ENCODE data around the gene MYL12B.
"Not testable (repeated sequence)": the region's sequence is repeated elsewhere in the genome, so short reads cannot be mapped to it uniquely, and the experiment has no call there.

The MYL12B gene

DNA sequence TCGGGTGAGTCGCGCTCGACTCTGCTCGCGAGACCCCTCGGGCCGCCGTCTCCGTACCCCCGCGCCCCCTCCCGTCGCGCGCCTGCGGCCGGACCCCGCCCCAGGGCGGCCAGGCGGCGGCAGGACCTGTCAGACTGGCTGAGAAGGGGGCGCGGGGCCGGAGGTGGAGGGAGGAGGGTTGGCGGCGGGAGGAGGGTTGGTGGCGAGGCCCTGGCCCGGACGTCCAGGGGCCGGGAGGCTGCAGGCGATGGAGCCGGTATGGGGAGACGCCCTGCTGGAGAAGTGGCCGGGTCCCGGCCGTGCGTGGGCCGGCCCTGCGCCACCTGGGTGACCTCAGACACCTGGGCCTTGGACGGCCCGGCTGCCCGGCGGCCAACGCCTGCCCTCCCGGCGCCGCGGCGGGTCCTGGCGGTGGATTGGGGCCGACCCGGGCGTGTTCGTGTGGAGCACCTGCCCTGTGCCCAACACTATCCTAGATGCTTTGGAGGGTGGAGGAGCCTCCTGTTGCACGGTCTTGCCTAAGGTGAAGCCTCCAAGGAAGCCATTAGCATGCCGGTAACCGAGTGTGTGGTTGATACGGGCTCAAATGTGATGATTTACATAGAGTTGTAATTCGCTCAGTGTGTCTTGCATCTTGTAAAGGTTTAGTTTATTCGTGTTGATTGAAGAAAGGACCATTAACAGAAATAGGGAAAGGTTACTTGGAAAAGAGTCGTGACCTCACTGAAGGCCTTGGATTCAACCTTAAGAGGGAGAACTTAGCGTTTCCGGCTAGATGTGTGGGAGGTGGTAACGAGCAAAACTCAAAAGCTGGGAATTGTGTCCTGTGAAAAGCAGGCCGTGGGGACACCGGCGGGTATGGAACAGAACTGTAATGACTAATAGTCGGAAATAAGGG lies 550 bp downstream of the MYL12B start:
- no peak for DNase-seq (ENCODE audit: low read depth in 3 of 3, low spot score in 1 of 3)

DNA sequence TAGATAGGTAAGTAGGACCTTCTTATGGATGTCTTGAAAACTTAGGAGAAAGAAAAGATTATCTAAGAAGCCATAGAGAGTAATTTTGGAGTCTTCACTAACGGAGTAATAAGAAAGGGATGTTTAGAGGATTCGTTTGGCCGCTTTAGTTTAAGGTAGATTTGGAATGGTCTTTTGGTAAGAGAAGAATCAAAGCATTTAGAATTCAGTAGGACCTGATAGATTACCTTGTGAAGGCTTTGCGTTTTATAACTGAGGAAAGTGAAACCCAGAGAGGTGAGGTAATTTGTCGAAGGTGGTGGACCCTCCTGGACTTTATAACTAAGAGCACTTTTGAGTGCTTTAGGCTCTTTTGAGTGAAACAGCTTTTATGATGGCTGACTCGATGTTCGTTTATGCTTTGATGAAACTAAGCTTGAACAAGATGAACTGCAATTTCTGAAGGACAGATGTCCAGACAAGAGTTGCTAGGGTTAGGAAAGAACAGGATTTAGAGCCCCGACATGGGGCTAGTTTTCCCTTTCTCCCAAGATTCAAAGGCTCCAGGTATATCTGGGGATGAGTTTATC lies 1.3 kb downstream of the MYL12B start:
- no peak for DNase-seq (ENCODE audit: low read depth in 3 of 3, low spot score in 1 of 3)

- DNase-seq (ENCODE audit: low read depth in 3 of 3, low spot score in 1 of 3): no peak
These were observed 2.4 kb downstream of the MYL12B start for GRCh38 chr18:3264362-3264761.

GRCh38 chr18:3265564-3266033 lies 3.7 kb downstream of the MYL12B start:
- no peak for DNase-seq (ENCODE audit: low read depth in 3 of 3, low spot score in 1 of 3)

DNA sequence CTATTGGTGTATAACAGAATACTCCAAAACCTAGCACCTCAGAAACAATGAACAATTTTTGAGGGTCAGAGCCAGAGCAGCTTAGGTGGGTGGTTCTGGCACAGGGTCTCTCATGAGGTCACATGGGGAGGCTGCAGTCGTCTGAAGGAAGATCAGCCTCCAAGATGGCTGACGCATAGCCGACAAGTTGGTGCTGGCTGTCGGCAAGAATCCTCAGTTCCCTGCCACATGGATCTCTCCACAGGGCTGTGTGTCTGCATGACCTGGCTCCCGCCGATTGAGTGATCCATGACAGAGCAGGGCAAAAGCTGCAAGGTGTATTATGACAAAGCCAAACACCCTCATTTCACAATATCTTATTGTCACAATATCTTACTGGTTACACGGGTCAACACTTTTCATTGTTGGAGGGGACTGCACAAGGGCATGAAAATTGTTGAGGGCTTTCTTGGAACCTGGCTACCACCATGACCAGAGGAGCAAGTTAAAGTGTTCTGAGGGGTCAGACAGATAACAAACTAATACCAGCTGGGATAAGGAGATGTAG lies 4.2 kb downstream of the MYL12B start:
- DNase-seq (ENCODE audit: low read depth in 3 of 3, low spot score in 1 of 3): no peak

DNA sequence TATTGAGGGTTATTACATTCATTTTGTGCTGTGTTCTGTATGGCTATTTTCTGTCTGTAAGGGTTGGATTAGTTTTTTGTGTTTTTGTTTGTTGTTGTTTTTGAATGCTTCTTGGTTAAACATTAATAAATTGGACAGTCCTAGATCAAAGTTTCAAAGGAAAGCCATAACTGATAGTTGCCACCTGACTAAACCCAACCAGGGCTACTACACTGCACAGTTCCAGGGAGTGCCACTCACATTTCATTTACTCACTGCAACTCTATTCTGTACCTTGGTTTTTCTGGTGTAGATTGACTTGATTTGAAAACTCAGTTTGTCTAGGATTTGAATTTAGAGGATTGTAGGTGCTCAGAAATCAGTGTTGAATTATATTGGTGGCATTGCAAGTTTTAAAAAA lies 6.4 kb downstream of the MYL12B start:
- DNase-seq (ENCODE audit: low read depth in 3 of 3, low spot score in 1 of 3): no peak

DNA sequence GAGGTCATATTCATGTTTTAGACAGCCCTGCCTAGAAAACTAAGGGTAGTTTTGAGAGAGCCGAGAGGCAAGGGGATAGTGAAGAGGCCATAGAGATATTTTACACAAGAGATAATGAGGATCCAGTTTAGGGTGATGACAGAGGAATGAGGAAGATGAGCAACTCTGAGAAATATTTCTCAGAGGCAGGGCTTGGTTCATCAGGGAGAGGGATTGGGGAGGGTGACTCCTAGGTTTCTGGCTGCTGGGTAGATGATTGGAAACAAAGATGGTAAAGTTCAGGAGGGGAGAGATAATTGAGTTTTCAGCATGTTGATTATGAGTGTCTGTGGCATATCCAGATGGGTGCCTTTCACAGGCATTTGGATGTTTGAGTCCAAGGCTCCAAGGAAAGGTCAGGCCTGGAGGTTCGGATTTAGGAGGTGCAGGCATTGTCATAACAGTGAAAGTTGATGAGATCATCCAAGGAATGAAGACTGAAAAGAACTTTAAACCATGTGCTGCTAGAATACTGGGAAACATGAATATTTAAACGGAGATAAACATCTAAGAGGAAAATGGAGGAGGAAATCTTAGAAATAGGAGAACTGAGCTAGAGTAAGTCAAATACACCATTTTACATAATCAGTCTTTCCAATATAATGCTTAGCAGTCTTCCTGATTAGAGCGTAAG lies 7.4 kb downstream of the MYL12B start:
- DNase-seq (ENCODE audit: low read depth in 3 of 3, low spot score in 1 of 3): no peak

- DNase-seq (ENCODE audit: low read depth in 3 of 3, low spot score in 1 of 3): no peak
These were observed 8.0 kb downstream of the MYL12B start for GRCh38 chr18:3269914-3270299.

GRCh38 chr18:3273042-3273441 lies 11.1 kb downstream of the MYL12B start:
- DNase-seq (ENCODE audit: low read depth in 3 of 3, low spot score in 1 of 3): no peak

DNA sequence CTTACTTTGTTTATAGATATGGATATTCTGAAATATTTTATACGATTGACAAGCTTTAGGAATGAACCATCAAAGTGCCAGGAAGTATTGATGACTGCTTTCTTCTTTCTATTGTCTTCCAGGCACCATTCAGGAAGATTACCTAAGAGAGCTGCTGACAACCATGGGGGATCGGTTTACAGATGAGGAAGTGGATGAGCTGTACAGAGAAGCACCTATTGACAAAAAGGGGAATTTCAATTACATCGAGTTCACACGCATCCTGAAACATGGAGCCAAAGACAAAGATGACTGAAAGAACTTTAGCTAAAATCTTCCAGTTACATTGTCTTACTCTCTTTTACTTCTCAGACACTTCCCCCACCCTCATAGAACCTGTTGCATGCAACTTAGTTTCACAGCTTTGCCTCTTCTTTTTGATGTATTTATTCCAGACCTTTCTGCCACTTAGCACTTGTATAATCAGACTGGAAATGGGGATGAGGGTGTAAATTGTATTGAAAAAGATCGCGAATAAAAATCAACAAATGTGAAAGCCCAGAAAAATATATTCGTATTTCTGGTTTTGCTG lies 15.8 kb downstream of the MYL12B start:
- not testable (repeated sequence) for DNase-seq (ENCODE audit: low read depth in 3 of 3, low spot score in 1 of 3)

- no peak for DNase-seq (ENCODE audit: low read depth in 3 of 3, low spot score in 1 of 3)
These were observed 17.6 kb downstream of the MYL12B start for GRCh38 chr18:3279201-3280185.

DNA sequence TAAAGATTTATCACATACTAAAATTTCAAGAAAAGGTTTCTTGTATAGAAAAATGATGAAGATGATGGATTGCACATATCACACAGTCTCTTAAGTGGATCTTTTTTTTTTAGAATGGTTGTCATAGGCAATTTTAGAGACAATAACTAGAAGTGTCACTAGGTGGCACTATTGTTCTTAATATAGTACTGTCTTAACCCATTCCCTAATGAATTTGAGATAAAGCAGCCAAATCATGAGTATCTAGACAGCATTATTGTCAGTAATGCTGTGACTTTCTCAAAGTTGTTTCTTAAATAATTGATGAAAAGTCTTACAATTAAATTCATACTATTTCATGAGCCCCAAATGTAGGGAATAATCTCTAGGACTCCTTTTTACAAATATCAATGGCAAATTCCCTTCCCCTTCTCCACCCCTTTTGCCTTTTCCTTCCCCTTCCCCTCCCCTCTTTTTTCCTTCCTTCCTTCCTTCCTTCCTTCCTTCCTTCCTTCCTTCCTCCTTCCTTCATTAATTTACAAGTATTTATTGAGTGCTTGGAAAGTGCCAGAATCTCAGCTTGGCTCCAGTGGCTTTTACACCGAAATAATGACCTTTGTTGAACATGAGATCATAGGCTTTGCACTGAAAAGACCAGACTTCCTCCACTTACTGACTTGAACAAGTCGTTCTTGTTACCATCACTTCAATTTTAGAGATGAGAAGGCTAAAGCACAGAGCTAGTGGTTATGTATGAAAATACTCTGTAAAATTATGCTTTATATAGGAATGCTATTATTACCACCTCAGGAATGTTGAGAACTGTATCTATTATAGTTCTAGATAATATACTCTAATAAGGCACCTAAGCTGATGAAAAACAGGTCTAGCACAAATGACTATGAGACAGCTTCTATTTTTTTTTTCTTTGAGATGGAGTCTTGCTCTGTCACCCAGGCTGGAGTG lies 19.8 kb downstream of the MYL12B start:
- no peak for DNase-seq (ENCODE audit: low read depth in 3 of 3, low spot score in 1 of 3)

DNA sequence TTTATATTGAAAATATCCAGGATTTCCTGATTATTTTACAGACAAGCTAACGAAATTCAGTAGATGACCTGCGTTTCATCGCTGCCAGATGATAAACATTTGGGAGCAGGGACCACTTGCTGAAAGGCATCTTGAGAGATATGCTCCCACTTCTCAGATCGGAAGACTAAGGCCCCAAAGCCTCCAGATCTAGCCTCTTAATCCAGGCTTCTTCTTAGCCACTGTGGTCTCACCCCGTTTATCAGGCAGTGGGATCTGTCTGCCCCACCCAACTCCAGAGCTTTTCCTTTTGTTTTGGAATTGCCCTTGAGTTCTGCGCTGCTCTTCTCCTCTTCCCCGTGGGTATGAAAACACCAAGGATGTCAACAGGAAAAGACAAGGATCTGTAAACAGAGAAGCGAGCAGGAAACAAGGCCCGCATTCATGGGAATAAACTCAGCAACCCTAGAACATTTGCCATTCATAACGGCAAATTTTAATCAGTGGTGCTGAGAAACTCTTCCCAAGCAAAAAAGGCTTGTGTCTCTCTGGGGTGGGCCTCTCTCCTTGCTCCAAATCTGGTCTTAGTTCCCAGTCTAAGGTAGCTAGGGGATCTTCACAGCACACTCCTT lies 21.4 kb downstream of the MYL12B start:
- no peak for DNase-seq (ENCODE audit: low read depth in 3 of 3, low spot score in 1 of 3)

DNA sequence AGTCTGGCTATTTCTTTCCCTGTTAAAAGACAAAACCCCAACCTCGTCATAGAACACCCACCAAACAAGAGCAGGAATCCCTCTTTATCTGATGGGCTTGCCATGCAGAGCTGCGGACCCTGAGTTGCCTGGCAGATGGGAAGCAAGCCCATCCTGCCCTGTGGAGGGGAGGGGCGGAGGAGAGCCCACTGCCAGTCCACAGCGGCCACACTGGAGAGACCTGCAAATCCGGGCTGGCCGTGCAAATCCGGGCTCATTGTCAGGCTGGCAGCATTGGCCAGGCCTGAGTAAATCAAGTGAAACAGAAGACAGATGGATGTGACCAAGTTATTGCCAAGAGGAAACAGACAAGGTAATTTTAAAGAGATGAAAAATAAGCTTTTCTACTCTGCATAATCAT lies 22.0 kb downstream of the MYL12B start:
- DNase-seq (ENCODE audit: low read depth in 3 of 3, low spot score in 1 of 3): no peak

- no peak for DNase-seq (ENCODE audit: low read depth in 3 of 3, low spot score in 1 of 3)
These were observed 22.6 kb downstream of the MYL12B start for GRCh38 chr18:3284501-3284900.

GRCh38 chr18:3286159-3286558 lies 24.2 kb downstream of the MYL12B start:
- DNase-seq (ENCODE audit: low read depth in 3 of 3, low spot score in 1 of 3): no peak

GRCh38 chr18:3293196-3293951 lies 31.4 kb downstream of the MYL12B start:
- DNase-seq (ENCODE audit: low read depth in 3 of 3, low spot score in 1 of 3): no peak

All from stimulated activated CD4-positive, alpha-beta T cell treated with anti-CD3 and anti-CD28 coated beads, TNF-alpha, amount 100 ng/mL, for 1 hour (primary cell).